GM21423 (cell line): ENCODE results near the gene TOMM20.

Experiments
- ATAC-seq: cut with Tn5 transposase; IDR thresholded peaks from one replicate; pipeline ENCODE4 v1.9.1; 2021; ENCODE audit warnings: mild to moderate bottlenecking, moderate library complexity; ENCODE audit not compliant: unreplicated experiment

The TOMM20 gene

GRCh38 chr1:235069577-235070563 lies 58.8 kb downstream of the TOMM20 start:
- ATAC-seq = no peak

GRCh38 chr1:235069176-235069575 lies 59.5 kb downstream of the TOMM20 start:
- no peak for ATAC-seq

GRCh38 chr1:235068158-235069121 lies 60.2 kb downstream of the TOMM20 start:
- no peak for ATAC-seq

GRCh38 chr1:235067396-235068157 lies 61.1 kb downstream of the TOMM20 start:
- ATAC-seq = no peak

- no peak for ATAC-seq
Measured at GRCh38 chr1:235063068-235063765, 65.4 kb downstream of the TOMM20 start.

- ATAC-seq = no peak
Measured at GRCh38 chr1:235060607-235061470, 67.8 kb downstream of the TOMM20 start.
